MM.1S (cell line): Measurements from ENCODE around the gene PRR19.

Experiments used
- DNase-seq: peaks from one replicate; pipeline ENCODE4 v3.0.0-alpha.2; 2015
- H2AFZ ChIP-seq: fragments of 300-600 bp; sonication (generic); 2 replicates; pipeline ENCODE4 v1.6.0; 2016; ENCODE audit warnings: antibody characterized with exemption, low read length
- H3F3A ChIP-seq: fragments of 300-600 bp; sonication (generic); 2 replicates; pipeline ENCODE4 v1.6.1; 2016; ENCODE audit warnings: mild to moderate bottlenecking, antibody characterized with exemption, low read length, moderate library complexity, mixed read lengths; ENCODE audit not compliant: insufficient read depth
- H3K27ac ChIP-seq: fragments of 300-600 bp; sonication (generic); 2 replicates; pipeline ENCODE4 v1.5.1; 2016; ENCODE audit warnings: mild to moderate bottlenecking, low read length
- H3K27me3 ChIP-seq: fragments of 300-600 bp; sonication (generic); replicated peaks from 2 replicates; pipeline ENCODE4 v1.6.0; 2016; ENCODE audit warnings: low read length; ENCODE audit not compliant: insufficient read depth
- H3K36me3 ChIP-seq: fragments of 300-600 bp; sonication (generic); replicated peaks from 2 replicates; pipeline ENCODE4 v1.6.1; 2016; ENCODE audit warnings: mild to moderate bottlenecking, low read length, mixed read lengths; ENCODE audit not compliant: insufficient read depth
- H3K4me1 ChIP-seq: fragments of 300-600 bp; sonication (generic); 2 replicates; pipeline ENCODE4 v1.6.1; 2016; ENCODE audit warnings: low read length, mixed read lengths
- H3K4me2 ChIP-seq: fragments of 300-600 bp; sonication (generic); 2 replicates; pipeline ENCODE4 v1.6.0; 2016; ENCODE audit warnings: low read depth, low read length
- H3K4me3 ChIP-seq: fragments of 300-600 bp; sonication (generic); 2 replicates; pipeline ENCODE4 v1.5.1; 2016; ENCODE audit warnings: low read length, mixed read lengths
- H3K79me2 ChIP-seq: fragments of 300-600 bp; sonication (generic); 2 replicates; pipeline ENCODE4 v1.6.1; 2016; ENCODE audit warnings: mixed run types, low read length, mixed read lengths
- H3K9ac ChIP-seq: fragments of 300-600 bp; sonication (generic); 2 replicates; pipeline ENCODE4 v1.6.1; 2016; ENCODE audit warnings: low read length, mixed read lengths
- H3K9me2 ChIP-seq: fragments of 300-600 bp; sonication (generic); replicated peaks from 2 replicates; pipeline ENCODE4 v1.6.1; 2016; ENCODE audit warnings: mild to moderate bottlenecking, low read length, mixed read lengths; ENCODE audit not compliant: insufficient read depth
- H3K9me3 ChIP-seq: fragments of 300-600 bp; sonication (generic); replicated peaks from 2 replicates; pipeline ENCODE4 v1.6.1; 2016; ENCODE audit warnings: mild to moderate bottlenecking, low read length, mixed read lengths; ENCODE audit not compliant: insufficient read depth
- H4K20me1 ChIP-seq: fragments of 300-600 bp; sonication (generic); 2 replicates; pipeline ENCODE4 v1.6.1; 2016; ENCODE audit warnings: mild to moderate bottlenecking, low read length, moderate library complexity, mixed read lengths; ENCODE audit not compliant: insufficient read depth
- EZH2 ChIP-seq: fragments of 300-600 bp; sonication (generic); optimal IDR thresholded peaks from 2 replicates; pipeline ENCODE3; 2017; ENCODE audit warnings: low read depth, mild to moderate bottlenecking, antibody characterized with exemption, low read length, mixed read lengths
- EZH2phosphoT487 ChIP-seq: fragments of 300-600 bp; sonication (generic); IDR thresholded peaks from 2 replicates; pipeline ENCODE4 v1.6.1; 2018; ENCODE audit warnings: antibody characterized with exemption, low read length
- TF ChIP-seq, protein P1 (sequence below): fragments of 300-600 bp; sonication (generic); IDR thresholded peaks from 2 replicates; pipeline ENCODE4 v1.5.1; 2016; ENCODE audit warnings: antibody characterized with exemption, low read length, mixed read lengths

Gene PRR19

DNA sequence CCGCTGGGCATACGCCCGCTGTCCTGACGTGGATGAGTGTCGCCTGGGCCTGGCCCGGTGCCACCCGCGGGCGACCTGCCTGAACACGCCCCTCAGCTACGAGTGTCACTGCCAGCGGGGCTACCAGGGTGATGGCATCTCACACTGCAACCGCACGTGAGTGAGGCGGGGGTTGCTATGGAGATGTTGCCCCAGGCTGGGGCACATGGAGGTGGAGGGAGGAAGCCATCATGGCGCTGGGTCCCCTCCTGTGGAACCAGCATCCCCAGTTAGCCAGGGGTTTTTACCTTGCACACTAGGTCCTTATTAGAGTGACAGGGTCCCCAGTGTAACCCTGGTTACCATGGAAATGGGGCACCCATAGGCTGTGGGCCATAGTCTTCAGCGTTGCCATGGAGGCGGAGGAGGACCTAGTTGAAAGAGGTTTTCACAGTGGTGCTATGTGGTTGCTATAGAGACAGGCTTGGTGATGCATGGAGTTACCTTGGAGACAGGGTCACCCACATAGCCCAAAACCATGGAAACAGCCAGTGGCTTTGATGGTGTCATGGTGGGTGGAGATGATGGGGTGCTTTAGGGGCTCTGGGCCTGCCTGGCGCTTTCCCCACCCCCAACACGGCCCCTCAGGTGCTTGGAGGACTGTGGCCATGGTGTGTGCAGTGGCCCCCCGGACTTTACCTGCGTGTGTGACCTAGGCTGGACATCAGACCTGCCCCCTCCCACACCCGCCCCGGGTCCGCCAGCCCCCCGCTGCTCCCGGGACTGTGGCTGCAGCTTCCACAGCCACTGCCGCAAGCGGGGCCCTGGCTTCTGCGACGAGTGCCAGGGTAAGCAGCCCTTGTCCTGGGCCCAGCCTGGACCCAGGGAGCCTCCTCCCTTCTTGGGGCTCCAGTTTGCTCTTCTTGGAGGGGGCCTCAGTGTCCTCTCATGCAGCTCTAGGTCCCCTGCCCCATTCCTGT lies 50.6 kb downstream of the PRR19 start:
- no peak overlapping the region for H3K27ac ChIP-seq
- H3K4me1 ChIP-seq = no peaks in the 10 kb centered on the region
- no peaks in the 10 kb centered on the region for H3K27me3 ChIP-seq
- H3K36me3 ChIP-seq = no peaks in the 10 kb centered on the region
- no peaks in the 10 kb centered on the region for H4K20me1 ChIP-seq
- no peak overlapping the region for H3K4me2 ChIP-seq
- TF ChIP-seq, protein P1, sequence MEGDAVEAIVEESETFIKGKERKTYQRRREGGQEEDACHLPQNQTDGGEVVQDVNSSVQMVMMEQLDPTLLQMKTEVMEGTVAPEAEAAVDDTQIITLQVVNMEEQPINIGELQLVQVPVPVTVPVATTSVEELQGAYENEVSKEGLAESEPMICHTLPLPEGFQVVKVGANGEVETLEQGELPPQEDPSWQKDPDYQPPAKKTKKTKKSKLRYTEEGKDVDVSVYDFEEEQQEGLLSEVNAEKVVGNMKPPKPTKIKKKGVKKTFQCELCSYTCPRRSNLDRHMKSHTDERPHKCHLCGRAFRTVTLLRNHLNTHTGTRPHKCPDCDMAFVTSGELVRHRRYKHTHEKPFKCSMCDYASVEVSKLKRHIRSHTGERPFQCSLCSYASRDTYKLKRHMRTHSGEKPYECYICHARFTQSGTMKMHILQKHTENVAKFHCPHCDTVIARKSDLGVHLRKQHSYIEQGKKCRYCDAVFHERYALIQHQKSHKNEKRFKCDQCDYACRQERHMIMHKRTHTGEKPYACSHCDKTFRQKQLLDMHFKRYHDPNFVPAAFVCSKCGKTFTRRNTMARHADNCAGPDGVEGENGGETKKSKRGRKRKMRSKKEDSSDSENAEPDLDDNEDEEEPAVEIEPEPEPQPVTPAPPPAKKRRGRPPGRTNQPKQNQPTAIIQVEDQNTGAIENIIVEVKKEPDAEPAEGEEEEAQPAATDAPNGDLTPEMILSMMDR = no peak
- TF ChIP-seq EZH2phosphoT487 (no peak), EZH2 (no peak)
- no peak overlapping the region for H2AFZ ChIP-seq
- no peak overlapping the region for H3K4me3 ChIP-seq
- no peaks in the 10 kb centered on the region for H3F3A ChIP-seq
- no peak for DNase-seq
- no peak overlapping the region for H3K9ac ChIP-seq
- H3K9me3 ChIP-seq = no peaks in the 10 kb centered on the region
- H3K9me2 ChIP-seq = no peaks in the 10 kb centered on the region
- no peaks in the 10 kb centered on the region for H3K79me2 ChIP-seq

DNA sequence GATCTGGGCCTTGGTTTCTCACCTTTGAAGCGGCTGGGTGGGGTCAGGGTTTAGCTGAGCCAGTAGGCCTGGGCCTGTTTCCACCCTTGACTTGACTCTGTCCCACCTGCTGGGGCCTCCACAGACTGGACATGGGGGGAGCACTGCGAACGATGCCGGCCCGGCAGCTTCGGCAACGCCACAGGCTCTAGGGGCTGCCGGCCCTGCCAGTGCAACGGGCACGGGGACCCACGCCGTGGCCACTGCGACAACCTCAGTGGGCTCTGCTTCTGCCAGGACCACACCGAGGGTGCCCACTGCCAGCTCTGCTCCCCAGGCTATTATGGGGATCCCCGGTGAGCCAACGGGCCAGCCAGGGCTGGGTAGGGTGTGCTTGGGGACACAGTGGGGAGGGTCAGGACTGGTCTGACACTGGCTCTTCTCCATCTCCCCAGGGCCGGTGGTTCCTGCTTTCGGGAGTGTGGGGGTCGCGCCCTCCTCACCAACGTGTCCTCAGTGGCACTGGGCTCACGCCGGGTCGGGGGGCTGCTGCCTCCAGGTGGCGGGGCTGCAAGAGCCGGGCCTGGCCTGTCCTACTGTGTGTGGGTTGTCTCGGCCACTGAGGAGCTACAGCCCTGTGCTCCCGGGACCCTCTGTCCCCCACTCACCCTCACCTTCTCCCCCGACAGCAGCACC lies 51.5 kb downstream of the PRR19 start:
- no peak overlapping the region for H2AFZ ChIP-seq
- no peak for DNase-seq
- no peaks in the 10 kb centered on the region for H3K4me1 ChIP-seq
- H3K27ac ChIP-seq = no peak overlapping the region
- H3K27me3 ChIP-seq = no peaks in the 10 kb centered on the region
- H4K20me1 ChIP-seq = no peaks in the 10 kb centered on the region
- H3K4me2 ChIP-seq = no peak overlapping the region
- H3K79me2 ChIP-seq = no peaks in the 10 kb centered on the region
- no peaks in the 10 kb centered on the region for H3K36me3 ChIP-seq
- no peaks in the 10 kb centered on the region for H3K9me3 ChIP-seq
- H3F3A ChIP-seq = no peaks in the 10 kb centered on the region
- no peak overlapping the region for H3K4me3 ChIP-seq
- H3K9ac ChIP-seq = no peak overlapping the region
- no peak for TF ChIP-seq EZH2
- TF ChIP-seq, protein P1 = no peak
- no peak for TF ChIP-seq EZH2phosphoT487
- no peaks in the 10 kb centered on the region for H3K9me2 ChIP-seq

DNA sequence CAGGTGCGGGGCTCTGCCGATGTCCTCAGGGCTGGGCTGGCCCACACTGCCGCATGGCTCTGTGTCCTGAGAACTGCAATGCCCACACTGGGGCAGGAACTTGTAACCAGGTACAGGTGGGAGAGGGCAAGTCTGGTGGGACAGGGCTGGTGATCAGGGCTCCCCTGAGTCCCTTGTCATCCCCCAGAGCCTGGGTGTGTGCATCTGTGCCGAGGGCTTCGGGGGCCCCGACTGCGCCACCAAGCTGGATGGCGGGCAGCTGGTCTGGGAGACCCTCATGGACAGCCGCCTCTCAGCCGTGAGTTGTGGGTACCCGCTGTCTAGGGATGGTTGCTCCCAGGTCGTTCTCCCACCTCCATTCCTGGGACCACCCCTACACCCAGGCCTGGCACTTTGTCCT lies 54.0 kb downstream of the PRR19 start:
- Histone ChIP-seq H3K27ac (no peak overlapping the region), H3K4me1 (no peaks in the 10 kb centered on the region), H3F3A (no peaks in the 10 kb centered on the region), H3K4me3 (no peak overlapping the region), H3K9me2 (no peaks in the 10 kb centered on the region), H4K20me1 (no peaks in the 10 kb centered on the region), H3K27me3 (no peaks in the 10 kb centered on the region), H3K9me3 (no peaks in the 10 kb centered on the region), H3K9ac (no peak overlapping the region), H2AFZ (no peak overlapping the region), H3K79me2 (no peaks in the 10 kb centered on the region), H3K36me3 (no peaks in the 10 kb centered on the region), H3K4me2 (no peak overlapping the region)
- no peak for DNase-seq
- no peak for TF ChIP-seq EZH2phosphoT487
- no peak for TF ChIP-seq EZH2
- TF ChIP-seq, protein P1 = no peak
